ENCODE results near the gene TRMT11.

Gene TRMT11

DNA sequence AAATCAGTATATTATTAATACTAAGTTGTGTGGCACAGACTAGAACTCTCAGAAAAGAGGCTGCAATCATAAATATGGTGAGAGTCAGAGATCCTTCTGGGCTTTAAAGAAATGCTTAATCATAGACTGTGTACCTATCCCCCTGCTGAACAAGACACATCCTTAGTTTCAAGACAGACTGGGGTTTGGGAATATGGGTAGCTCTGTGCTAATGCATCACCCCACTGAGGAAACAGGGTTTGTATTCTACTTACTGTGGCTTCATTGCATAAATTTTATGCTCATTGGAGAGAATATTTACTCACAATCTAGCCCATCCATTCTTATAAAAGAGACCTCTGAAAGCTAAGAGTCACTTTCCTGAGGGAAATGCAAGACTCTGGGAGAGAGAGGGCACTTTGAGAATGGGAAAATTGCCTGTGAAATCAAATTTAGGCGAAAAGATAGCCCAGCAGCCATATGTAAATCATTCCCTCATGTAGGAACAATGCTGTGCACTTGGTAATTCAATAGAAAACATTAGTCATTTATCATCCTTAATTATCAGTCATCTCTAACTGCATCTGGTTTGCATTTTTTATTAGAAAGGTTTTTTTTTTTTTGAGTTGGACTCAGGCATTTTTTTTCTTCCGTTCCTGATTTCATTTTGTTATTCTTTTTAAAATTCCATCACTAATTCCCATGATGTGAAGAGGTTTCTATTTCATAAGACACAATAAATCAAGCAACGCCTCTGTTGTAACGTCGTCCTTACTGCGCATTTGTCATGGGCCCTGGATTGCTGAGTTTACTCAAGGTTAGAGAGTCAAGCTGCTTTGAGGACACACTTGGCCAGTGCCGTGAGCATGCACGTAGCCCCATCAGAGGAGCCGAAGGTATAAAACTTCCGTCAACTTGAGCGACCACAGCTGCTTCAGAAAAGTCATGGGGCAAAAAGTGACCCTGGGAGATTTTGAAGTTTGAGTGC lies 91.8 kb downstream of the TRMT11 start:
- DNase-seq = no peak

DNA sequence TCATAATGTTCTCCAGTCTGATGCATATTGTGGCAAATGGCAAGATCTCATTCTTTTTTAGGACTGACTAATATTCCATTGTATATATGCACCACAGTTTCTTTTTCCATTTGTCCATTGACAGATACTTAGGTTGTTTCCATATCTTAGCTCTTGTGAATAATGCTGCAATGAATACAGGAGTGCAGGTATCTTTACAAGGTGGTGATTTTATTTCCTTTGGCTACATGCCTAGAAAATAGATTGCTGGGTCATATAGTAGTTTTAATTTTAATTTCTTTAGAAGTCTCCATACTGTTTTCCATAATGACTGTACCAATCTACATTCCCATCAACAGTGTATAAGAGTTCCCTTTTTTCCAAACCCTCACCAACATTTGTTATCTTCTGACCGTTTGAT lies 97.5 kb downstream of the TRMT11 start:
- DNase-seq = no peak

DNA sequence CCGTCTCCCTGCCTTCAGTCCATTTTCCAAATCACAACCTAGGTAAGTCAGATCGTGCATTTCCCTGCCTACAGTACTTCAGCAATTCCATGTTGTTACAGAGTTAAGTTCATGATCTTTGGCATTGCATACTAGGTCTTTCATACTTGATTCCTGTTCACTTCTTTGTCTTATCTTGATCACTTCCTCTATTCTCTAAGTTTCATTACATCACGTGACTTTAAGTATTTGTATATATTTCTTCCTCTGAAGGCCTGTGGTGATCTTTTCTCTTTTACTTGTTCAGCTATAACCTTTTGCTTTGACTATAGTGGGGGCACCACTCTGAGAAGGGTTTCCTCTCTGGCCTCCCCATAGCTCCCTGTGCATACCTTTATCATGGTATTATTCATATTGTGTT lies 100.2 kb downstream of the TRMT11 start:
- DNase-seq = no peak
